Activated T-cell treated with anti-CD3 and anti-CD28 coated beads, Interleukin-2, amount 50 U/mL, for 48 hours (primary cell): ENCODE data around the gene TCHH.
"Not testable (repeated sequence)": the region's sequence is repeated elsewhere in the genome, so short reads cannot be mapped to it uniquely, and the experiment has no call there.

Source experiments
- DNase-seq, 2 experiments: peaks; one replicate each; pipeline ENCODE4 v3.0.0-alpha.2; 2020

Gene TCHH

GRCh38 chr1:152112101-152112884, 3.0 kb downstream of the TCHH start:
- DNase-seq, result peak; percentile 26 to 43

GRCh38 chr1:152111515-152111968, 3.7 kb downstream of the TCHH start:
- peak; percentile 52 to 62 for DNase-seq

GRCh38 chr1:152110860-152111514, 4.3 kb downstream of the TCHH start:
- DNase-seq, result peak; percentile 56 to 67

- DNase-seq, result peak; percentile 46 to 55
Observed at GRCh38 chr1:152110365-152110859, 4.8 kb downstream of the TCHH start.

- no peak for DNase-seq
Observed at GRCh38 chr1:152109998-152110294, 5.3 kb downstream of the TCHH start.

- DNase-seq, result peak; percentile 22
Observed at GRCh38 chr1:152109231-152109997, 5.8 kb downstream of the TCHH start.

- DNase-seq, result no peak
Observed at GRCh38 chr1:152108882-152109222, 6.4 kb downstream of the TCHH start.

- DNase-seq, result peak in 1 of 2 experiments; percentile 18
Observed at GRCh38 chr1:152107984-152108881, 7.0 kb downstream of the TCHH start.

GRCh38 chr1:152107031-152107983, 7.9 kb downstream of the TCHH start:
- DNase-seq, result peak; percentile 20 to 22

GRCh38 chr1:152104854-152105253, 10.4 kb downstream of the TCHH start:
- no peak for DNase-seq

GRCh38 chr1:152096931-152097330, 18.3 kb downstream of the TCHH start:
- DNase-seq, result no peak

GRCh38 chr1:152089014-152089674, 26.1 kb downstream of the TCHH start, which contains the start of gene TCHHL1:
Gene TCHHL1, minus strand, starts transcription at chr1:152089064. Its CDS starts 921 bp downstream, at chr1:152088143.
- no peak for DNase-seq

- DNase-seq, result no peak
Observed at GRCh38 chr1:152086760-152087159, 28.5 kb downstream of the TCHH start.

- DNase-seq, result no peak
Observed at GRCh38 chr1:152084853-152085252, 30.4 kb downstream of the TCHH start.

GRCh38 chr1:152081026-152081425, 34.2 kb downstream of the TCHH start:
- not testable (repeated sequence) for DNase-seq

- not testable (repeated sequence) for DNase-seq
Observed at GRCh38 chr1:152080494-152080893, 34.8 kb downstream of the TCHH start.

- no peak for DNase-seq
Observed at GRCh38 chr1:152078831-152079441, 36.3 kb downstream of the TCHH start.

GRCh38 chr1:152072311-152072710, 42.9 kb downstream of the TCHH start:
- no peak for DNase-seq

GRCh38 chr1:152071123-152071522, 44.1 kb downstream of the TCHH start:
- DNase-seq, result no peak

GRCh38 chr1:152067929-152068328, 47.3 kb downstream of the TCHH start:
- DNase-seq, result no peak
